Thymus (tissue), 11 donors: ENCODE results near the gene MACROD2. TPM values are rescaled to one million over a fixed set of nuclear protein-coding genes. Genes with fewer than 3 reads are reported as not detected.
"Not testable (repeated sequence)": the region's sequence is repeated elsewhere in the genome, so short reads cannot be mapped to it uniquely, and the experiment has no call there.

Experiments used
- DNase-seq, 9 donors: peaks; one replicate each; pipeline ENCODE4 v3.0.0-alpha.2; 2013; ENCODE audit warnings: low spot score in 9 of 9, low read depth in 6 of 9, missing footprints in 1 of 9
- H3K27ac ChIP-seq, 2 donors: one replicate each; pipeline ENCODE4 v1.5.1; 2013; ENCODE audit warnings: control low read depth in 1 of 2, low read depth in 1 of 2, low read length in 1 of 2, mild to moderate bottlenecking in 1 of 2, moderate library complexity in 1 of 2
- H3K27me3 ChIP-seq, 2 donors: one replicate each; pipeline ENCODE4 v1.5.1; 2013; ENCODE audit warnings: low read length in 1 of 2; ENCODE audit not compliant: control insufficient read depth in 2 of 2, insufficient read depth in 1 of 2
- H3K36me3 ChIP-seq, 2 donors: one replicate each; pipeline ENCODE4 v1.5.1; 2013; ENCODE audit warnings: low read length in 1 of 2, mild to moderate bottlenecking in 1 of 2, moderate library complexity in 1 of 2; ENCODE audit not compliant: control insufficient read depth in 2 of 2, insufficient read depth in 2 of 2
- H3K4me1 ChIP-seq, 2 donors: one replicate each; pipeline ENCODE4 v1.5.1; 2013; ENCODE audit warnings: low read length in 2 of 2; ENCODE audit not compliant: control insufficient read depth in 2 of 2, insufficient read depth in 2 of 2
- H3K4me3 ChIP-seq, 2 donors: one replicate each; pipeline ENCODE4 v1.5.1; 2013; ENCODE audit warnings: low read length in 2 of 2, control low read depth in 1 of 2, mild to moderate bottlenecking in 1 of 2
- H3K9me3 ChIP-seq, 2 donors: one replicate each; pipeline ENCODE4 v1.5.1; 2013; ENCODE audit warnings: low read length in 1 of 2, mild to moderate bottlenecking in 1 of 2; ENCODE audit not compliant: control insufficient read depth in 2 of 2, insufficient read depth in 1 of 2
- WGBS: extraction: QIAGEN DNeasy Blood & Tissue Kit; methylation state at CpG from one replicate; pipeline ENCODE4 v1.1.7; 2013; 5-methylcytosine and 5-hydroxymethylcytosine counted together
- polyA plus RNA-seq: library from polyadenylated mRNA; stranded (reverse); fragments of 200-250 nt; gene quantifications from one replicate; pipeline ENCODE4 v1.2.3, GENCODE V29; 2013
- total RNA-seq: library from RNA; stranded (reverse); fragments of 120-200 nt; gene quantifications from one replicate; pipeline ENCODE4 v1.2.4, GENCODE V29; 2013
- donor health status: healthy.

Gene MACROD2
- total and polyA plus RNA-seq, 2 donors = 1.6 to 4.2 TPM

DNA sequence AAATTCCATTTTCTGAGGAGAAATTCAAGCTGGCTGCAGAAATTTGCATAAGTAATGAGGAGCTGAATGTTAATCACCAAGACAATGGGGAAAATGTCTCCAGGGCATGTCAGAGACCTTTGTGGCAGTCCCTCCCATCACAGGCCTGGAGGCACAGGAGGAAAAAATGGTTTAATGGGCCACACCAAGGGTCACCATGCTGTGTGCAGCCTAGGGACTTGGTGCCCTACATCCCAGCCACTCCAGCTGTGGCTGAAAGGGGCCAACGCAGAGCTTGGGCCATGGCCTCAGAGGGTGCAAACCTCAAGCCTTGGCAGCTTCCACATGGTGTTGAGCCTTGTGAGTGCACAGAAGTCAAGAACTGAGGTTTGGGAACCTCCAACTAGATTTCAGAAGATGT, 987.0 kb downstream of the MACROD2 start:
- H3K4me1 ChIP-seq, DNase-seq, H3K36me3 ChIP-seq, H3K27me3 ChIP-seq, H3K9me3 ChIP-seq, H3K27ac ChIP-seq, H3K4me3 ChIP-seq: not testable (repeated sequence)
- 93% methylated on average over 1 of the region's 1 CpG for WGBS

DNA sequence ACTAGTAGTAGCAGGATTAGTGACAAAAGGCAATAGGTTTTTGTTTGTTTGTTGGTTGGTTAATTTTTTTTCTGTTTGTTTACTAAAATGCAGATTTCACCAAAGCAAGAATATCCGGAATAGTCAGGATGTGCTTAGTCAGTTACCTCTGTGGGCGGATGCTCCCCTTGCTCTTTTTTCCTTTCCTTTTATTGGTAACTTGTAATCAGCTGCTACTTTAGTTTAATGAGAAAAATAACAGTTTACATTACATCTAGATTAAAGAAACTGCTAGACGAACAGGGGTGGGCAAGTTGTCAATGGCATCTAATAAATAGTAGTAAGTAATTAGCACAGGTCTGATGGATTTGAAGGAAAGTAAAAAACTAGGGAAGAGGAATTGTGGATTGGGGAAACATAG, 989.0 kb downstream of the MACROD2 start:
- 92% methylated on average over 3 of the region's 3 CpGs for WGBS
- Histone ChIP-seq H3K27me3 (no peaks in the 10 kb centered on the region), H3K27ac (no peak overlapping the region), H3K9me3 (peaks cover 2 to 8% of the 10 kb centered on the region in 2 donors), H3K36me3 (no peaks in the 10 kb centered on the region), H3K4me1 (no peaks in the 10 kb centered on the region), H3K4me3 (no peak overlapping the region)
- no peak for DNase-seq

DNA sequence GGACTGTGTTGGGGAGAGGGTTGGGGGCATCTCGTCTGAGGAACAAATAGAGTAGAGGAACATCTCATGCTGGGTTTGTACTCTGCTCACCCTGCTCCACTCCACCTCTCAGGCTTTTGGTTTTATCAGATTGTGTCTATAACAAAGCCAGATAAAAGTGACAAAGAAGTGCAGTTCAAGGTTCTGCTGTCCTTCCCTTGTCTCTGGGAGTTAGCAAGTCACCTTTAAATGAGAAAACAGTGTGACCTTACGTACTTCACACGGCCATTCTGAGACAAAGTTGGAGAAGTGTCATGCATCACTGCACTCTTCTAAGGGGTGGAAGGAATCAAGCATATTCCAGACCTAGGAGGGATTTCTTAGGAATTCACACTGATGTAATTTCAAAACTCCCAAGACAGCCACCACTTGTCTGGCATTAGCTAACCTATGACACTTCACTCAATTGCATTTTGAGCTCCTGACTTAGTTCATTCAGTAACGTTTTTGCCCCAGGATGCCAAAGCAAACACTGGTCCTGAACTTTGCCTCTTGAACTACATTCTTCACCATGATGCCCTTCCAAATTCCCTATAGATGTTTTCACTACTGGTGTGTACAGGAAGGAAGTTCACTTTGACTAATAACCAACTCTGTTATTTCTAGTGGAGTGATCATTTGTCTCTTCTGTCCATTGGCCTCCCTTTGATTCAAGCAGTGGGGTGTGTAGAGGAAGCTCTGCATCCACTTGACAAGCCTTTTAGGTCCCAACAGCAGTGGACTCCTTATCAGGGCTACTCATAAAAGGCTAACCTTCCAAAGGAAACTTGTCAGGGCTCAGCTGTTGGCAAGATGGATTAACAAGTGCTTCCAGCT, 989.7 kb downstream of the MACROD2 start:
- Histone ChIP-seq H3K27me3 (no peaks in the 10 kb centered on the region), H3K9me3 (peaks cover 2 to 8% of the 10 kb centered on the region in 2 donors), H3K4me3 (no peak overlapping the region), H3K27ac (no peak overlapping the region), H3K36me3 (no peaks in the 10 kb centered on the region), H3K4me1 (no peaks in the 10 kb centered on the region)
- WGBS = 87% methylated on average over 4 of the region's 4 CpGs
- no peak for DNase-seq

DNA sequence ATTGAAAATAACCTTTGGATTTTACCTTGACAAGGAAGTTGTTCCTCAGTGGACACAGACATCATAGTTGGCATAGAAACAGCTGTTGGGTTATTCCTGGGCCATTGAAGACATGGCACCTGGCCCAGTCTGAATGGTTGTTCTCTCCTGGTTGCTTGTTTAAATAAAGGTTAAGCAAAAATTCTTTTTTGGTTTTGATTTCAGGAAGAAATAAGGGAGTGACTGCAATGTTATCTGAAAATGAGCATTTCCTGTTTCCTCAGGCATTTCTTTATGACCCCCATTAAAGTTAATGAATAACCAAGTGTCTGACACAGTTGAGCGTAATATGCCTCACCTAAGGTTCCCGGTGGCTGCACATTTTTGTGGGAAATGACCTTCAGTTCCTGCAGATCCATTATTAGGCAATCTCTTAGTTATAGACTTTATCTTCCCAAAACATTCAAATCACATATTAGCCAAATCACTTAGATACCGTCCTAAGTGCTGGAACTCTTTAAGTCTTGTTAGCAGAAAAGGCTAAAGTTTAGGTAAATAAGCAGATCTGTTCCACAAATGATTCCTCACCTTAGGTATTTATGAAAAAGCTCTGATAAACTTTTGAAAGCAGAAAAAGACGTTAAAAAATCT, 990.8 kb downstream of the MACROD2 start:
- Histone ChIP-seq H3K4me1 (no peaks in the 10 kb centered on the region), H3K27me3 (no peaks in the 10 kb centered on the region), H3K36me3 (no peaks in the 10 kb centered on the region), H3K27ac (no peak overlapping the region), H3K9me3 (peaks cover 2 to 8% of the 10 kb centered on the region in 2 donors), H3K4me3 (no peak overlapping the region)
- 68% methylated on average over 4 of the region's 4 CpGs for WGBS
- DNase-seq = no peak

DNA sequence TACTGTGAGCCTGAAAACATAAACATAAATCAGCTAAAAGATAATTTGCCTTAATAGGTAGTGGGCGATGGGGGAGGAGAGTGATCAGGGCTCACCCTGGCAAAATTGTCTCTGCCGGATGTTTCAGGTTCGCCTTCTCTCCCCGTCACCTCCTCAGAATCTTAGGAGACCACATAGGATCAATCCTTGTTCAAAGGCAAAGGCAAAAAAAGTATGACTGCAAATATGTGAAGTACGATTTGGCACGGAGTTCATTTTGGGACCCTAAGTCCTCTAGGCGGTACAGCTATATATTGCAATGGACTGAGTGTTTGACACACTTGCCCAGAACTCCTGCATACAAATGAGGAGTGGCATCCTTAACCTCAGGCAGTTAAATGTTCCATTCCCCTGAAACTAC, 991.3 kb downstream of the MACROD2 start:
- no peak overlapping the region for H3K27ac ChIP-seq
- 97% methylated on average over 7 of the region's 7 CpGs for WGBS

DNA sequence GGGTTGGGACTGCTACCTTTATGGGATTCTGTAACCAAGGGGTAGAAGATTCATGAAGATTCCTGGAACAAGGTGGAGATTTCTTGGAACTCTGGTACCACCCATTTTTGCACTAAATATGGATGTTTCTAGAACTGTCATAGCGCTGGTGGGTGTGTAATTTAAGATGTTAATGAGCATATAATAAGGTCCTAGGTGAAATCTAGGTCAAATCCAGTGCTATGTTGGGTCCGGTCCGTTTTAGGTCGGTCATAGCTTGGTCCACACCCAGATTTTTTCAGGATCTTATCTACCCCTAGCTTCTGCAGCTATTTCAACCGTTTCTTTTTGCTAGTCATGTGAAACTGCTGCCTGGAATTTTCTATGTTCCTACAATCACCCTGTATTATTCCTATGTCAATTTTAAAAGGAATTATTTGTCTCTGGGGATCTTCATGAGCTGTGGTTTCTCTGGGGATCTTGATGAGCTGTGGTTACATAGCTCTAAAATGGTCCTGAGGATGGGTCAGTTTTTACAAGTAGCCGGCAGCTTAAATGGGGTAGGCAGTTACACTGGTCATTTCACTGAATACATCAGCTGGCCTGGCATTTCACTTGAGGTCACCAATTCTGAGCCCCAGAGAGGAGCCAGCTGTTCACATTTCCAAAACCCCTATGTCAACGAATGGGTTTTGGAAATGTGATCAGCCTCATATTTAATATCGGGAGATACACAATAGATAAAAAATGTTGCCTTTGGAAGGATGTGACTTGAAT, 994.4 kb downstream of the MACROD2 start:
- 96% methylated on average over 8 of the region's 8 CpGs for WGBS
- no peak for DNase-seq
- no peaks in the 10 kb centered on the region for H3K27me3 ChIP-seq
- H3K27ac ChIP-seq = no peak overlapping the region
- no peak overlapping the region for H3K4me3 ChIP-seq
- H3K4me1 ChIP-seq = no peaks in the 10 kb centered on the region
- H3K9me3 ChIP-seq = no peaks in the 10 kb centered on the region
- H3K36me3 ChIP-seq = no peaks in the 10 kb centered on the region

More for the DNA sequence above, 991.3 kb downstream of the MACROD2 start:
- Histone ChIP-seq H3K9me3 (peaks cover 2 to 8% of the 10 kb centered on the region in 2 donors), H3K27me3 (no peaks in the 10 kb centered on the region), H3K4me3 (no peak overlapping the region), H3K4me1 (no peaks in the 10 kb centered on the region), H3K36me3 (no peaks in the 10 kb centered on the region)
- DNase-seq = no peak

DNA sequence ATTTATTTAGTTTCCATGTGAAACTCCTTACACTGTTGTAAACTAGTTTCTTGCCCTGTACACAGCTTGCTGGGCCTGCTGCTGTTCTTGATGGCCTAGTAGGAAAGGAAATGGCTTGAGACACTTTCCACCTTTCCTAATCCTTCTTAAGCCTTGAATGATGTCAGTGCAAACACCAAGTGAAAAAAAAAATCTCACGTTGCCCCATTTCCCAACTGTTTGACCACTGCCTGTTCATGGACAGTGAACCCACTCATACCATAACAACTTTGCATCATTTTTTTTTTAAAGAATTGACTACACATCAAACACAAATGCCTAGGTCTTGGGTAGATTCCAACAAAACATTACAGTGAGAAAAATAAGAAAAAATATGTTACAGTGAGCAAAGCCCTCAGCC, 995.7 kb downstream of the MACROD2 start:
- 90% methylated on average over 1 of the region's 1 CpG for WGBS
- H3K4me3 ChIP-seq = no peak overlapping the region
- DNase-seq = no peak
- H3K4me1 ChIP-seq = no peaks in the 10 kb centered on the region
- no peaks in the 10 kb centered on the region for H3K36me3 ChIP-seq
- no peaks in the 10 kb centered on the region for H3K27me3 ChIP-seq
- H3K9me3 ChIP-seq = no peaks in the 10 kb centered on the region
- no peak overlapping the region for H3K27ac ChIP-seq

DNA sequence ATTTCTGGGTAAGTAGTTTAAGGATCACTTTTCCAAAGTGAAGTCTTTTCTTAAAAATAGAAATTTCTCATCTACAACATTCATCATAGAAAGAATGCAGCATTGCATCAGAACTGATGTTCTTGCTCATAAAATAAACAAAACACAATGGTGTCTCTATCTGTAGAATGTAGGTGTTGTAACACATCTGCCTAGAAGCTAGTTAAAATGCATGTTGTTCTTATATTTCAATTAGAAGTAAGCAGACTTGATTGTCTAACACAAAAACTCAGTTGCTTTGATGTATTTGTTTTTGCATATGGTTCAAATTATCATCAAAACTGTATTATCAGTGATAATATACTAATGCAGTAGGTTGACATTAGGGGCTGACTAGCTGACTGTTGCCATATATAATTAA, 996.8 kb downstream of the MACROD2 start:
- Histone ChIP-seq H3K27me3 (no peaks in the 10 kb centered on the region), H3K4me3 (no peak overlapping the region), H3K36me3 (no peaks in the 10 kb centered on the region), H3K9me3 (no peaks in the 10 kb centered on the region), H3K4me1 (no peaks in the 10 kb centered on the region), H3K27ac (no peak overlapping the region)
- no peak for DNase-seq

DNA sequence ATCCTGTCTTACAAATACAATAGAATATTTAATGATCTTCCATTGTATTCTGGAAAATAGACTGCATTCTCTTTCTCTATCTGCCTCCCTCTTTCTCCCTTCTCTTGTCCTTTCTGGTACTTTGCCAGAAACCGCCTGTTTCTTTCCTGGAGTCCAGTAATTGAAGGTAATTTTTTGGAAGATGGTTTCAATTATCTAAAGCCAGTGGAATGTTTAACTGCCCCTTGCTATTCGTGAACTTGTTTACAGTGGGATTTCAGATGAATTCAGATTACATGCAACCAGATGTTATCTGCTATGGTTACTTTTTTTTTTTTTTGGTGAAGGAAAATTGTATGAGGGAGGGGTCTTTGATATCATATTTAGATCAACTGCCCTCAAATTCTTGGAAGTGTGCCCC, 997.6 kb downstream of the MACROD2 start:
- no peaks in the 10 kb centered on the region for H3K4me1 ChIP-seq
- H3K4me3 ChIP-seq = no peak overlapping the region
- H3K9me3 ChIP-seq = peaks cover 0 to 3% of the 10 kb centered on the region in 2 donors
- H3K27ac ChIP-seq = no peak overlapping the region
- no peaks in the 10 kb centered on the region for H3K36me3 ChIP-seq
- WGBS = 91% methylated on average over 2 of the region's 2 CpGs
- no peaks in the 10 kb centered on the region for H3K27me3 ChIP-seq
- DNase-seq = no peak
